HG03103 (cell line): ENCODE data around the gene KYAT1.
"Not testable (repeated sequence)": the region's sequence is repeated elsewhere in the genome, so short reads cannot be mapped to it uniquely, and the experiment has no call there.

ENCODE experiments used
- ATAC-seq: cut with Tn5 transposase; IDR thresholded peaks from one replicate; pipeline ENCODE4 v1.9.1; 2021; ENCODE audit warnings: low read depth; ENCODE audit not compliant: unreplicated experiment

Gene KYAT1

DNA sequence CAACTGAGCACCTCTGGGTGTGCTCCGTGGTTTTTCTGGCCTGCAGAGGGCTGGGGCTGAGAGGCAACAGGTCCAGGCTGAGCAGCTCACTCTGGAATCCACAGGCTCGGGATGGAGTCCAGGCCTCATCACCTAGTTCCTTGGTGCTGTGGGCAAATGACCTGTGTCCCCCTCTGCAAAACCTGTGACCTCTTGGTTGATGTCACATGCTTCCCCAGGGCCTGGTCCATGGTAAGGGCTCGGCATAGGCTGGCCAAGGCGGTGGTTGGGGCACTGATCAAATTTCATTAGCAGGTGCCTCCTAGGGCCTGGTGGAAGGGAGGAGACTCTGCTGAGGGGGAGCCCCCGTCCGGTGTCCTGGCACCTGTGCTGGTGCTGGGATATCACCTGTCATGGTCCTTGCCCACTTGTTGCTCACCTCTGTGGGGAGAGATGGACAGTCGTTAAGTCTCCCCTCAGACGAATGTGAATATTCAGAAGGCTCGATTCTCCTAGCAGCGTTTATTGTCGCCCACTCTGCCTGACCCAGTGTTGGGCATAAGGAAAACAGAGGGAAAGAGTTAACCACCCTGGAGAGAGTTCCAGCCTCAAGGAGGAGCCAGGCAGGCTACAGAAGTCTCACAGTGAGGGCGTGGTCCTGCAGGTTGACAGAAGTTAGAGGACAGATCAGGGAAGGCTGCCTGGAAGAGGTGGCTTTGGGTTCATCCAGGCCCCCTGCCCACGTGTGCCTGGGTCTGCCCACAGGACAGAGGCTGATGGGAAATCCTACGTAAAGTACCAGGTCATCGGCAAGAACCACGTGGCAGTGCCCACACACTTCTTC, 60.0 kb downstream of the KYAT1 start:
- no peak for ATAC-seq

DNA sequence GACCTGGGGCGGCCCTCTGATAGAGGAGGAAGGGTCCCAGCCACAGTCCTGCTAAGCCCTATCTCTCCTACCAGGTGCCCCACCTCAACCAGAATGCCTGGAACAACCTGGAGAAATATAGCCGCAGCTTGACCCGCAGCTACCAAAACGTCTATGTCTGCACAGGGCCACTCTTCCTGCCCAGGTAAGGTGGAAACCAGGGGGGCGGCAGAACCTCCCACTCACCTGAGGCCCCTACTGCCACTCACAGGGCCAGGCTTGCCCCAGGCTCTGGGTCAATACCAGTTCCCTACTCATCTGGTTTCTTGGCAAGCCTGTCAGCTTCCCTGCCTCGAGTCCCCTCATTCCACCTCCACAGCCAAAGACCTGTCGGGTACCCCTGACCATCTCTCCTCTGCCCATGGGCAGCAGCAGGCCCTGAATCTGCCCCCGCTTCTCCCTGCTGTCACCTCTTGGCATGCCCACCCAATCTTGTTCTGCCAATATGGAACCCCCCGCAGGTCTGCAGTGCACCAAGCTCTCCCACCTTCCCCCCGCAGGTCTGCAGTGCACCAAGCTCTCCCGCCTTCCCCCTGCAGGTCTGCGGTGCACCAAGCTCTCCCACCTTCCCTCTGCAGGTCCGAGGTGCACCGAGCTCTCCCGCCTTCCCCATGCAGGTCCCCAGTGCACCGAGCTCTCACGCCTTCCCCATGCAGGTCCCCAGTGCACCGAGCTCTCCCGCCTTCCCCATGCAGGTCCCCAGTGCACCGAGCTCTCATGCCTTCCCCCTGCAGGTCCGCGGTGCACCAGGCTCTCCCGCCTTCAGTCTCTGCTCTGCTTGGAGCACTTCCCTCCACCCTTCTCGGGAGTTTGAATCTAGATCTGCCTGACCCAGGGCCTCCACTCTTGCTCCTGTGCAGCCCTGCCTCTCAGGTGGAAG, 60.8 kb downstream of the KYAT1 start:
- no peak for ATAC-seq

GRCh38 chr9:128819716-128820664, 61.8 kb downstream of the KYAT1 start:
- no peak for ATAC-seq

DNA sequence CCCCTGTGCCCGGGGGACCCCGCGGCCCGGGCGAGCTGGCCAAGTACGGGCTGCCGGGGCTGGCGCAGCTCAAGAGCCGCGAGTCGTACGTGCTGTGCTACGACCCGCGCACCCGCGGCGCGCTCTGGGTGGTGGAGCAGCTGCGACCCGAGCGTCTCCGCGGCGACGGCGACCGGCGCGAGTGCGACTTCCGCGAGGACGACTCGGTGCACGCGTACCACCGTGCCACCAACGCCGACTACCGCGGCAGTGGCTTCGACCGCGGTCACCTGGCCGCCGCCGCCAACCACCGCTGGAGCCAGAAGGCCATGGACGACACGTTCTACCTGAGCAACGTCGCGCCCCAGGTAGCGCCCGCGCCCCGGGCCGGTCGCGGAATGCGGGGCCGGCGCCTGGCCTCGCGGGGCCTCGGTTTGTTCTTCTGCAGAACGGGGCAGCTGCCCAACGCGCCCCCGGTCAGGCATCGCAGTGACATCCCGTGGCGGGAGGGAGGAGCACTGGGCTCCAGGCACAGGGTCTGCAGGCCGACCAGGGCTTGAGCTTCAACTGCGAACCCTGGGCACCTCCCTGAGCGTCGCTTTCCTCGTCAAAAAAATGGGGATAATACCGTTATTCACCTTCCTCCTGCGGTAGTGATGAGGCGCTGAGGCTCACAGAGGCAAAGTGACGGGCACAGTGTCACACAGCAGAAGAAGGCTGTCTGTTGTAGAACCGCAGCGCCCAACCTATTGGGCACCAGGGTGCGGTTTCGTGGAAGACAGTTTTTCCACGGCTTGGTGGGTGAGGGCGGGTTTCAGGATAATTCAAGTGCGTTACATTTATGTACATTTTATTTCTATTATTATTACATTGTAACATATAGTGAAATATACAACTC, 62.7 kb downstream of the KYAT1 start:
- ATAC-seq = peak; percentile 25

DNA sequence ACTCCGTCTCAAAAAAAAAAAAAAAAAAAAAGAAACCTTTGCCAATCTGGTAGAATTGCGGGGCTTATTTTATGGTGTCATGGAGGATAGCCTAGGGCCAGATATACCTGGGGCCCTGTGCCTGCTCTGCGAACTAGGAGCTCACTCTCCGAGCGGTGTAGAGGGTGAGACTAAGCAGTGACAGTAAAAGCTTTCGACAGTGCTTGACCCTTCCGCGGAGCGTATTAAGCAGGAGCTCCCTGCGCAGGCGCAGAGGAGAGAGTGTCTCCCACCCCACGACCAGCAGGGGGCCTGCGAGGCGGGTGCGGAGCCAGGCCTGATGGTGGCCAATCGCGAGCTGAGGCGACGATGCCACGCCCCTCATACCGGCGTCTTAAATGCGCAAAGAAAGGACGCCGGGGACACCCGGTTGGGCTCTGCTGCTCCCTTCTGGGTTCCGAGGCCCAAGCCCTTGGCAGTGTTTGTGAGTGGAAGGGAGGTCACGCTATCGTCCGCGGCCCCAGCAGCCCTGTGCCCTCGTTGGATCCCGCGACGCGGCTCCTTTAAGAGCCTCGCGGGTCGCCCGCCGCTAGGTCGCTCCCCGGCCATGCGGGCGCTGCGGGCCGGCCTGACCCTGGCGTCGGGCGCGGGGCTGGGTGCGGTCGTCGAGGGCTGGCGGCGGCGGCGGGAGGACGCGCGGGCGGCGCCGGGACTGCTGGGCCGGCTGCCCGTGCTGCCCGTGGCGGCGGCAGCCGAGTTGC, 63.5 kb downstream of the KYAT1 start, which contains the start of gene ENDOG:
TSS of gene ENDOG (plus strand) at position 402 of the 740 bp plus-strand sequence. CDS start at position 587, 185 bp downstream.
- ATAC-seq = peak; percentile 81

GRCh38 chr9:128810873-128811272, 70.9 kb downstream of the KYAT1 start:
- no peak for ATAC-seq

DNA sequence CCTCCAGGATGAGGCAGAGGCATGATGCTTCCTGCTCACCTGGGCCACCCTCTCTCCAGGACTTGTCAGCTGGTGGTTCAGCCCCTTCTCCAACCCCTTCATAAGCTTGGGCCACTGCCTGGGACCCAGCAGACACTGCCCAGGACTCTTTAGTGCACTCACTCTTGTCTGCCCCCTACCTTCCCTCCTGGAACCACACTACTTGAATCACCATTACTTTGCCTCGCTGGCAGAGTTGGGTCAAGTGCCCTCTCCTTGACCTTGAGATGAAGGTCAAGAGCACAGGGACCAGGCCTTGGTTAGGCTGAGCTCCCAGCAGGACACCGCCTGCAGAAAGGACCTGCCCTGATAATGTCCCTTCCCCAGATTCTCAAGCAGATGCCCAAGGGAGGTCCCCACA, 71.9 kb downstream of the KYAT1 start:
- no peak for ATAC-seq

DNA sequence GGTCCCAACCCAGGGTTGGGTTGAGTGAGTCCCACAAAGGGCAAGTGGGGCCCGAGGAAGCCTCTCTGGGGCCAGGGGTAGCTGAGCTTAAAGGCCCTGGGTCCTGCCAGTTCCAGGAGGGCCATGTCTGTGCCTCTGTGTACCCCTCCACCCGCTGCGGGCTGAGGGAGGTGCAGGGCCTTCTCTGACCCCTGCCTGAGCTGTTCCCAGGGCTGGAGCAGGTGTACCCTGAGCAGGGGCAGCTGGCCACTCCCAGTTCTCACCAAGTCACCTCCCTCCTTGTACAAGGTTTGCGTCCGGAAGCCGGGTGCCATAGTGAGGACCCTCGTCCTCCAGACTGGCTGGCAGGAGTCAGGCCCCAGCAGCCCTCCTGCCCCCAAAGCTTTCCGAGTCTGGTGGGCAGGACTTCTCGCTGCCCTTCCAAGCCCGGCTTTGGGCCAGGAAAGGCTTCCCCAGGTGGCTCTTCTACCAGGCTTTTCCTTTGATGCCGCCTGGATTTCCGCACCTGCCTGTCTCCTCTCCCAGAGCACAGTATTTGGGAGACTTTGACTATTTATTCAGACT, 72.6 kb downstream of the KYAT1 start:
- ATAC-seq = no peak

DNA sequence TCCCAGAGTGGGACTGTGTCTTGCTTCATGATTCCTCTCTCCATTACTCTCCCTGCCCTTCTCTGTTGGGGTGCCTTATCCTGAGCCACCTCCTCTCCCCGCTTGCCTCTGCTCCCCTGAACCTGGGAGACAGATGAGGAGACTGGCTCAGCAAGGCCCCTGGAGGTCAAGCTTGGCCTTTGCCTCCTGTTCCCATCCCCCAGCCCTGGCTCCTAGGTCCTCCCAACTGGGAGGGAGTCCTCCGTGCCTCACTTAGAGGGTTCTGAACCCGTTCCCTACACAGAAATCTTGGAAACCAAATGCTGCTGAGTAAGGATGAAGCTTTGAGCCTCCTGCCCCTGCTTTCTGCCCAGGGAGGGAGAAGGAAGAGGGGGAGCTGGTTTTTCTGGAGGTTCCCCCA, 73.2 kb downstream of the KYAT1 start:
- ATAC-seq = no peak

GRCh38 chr9:128807827-128808226, 73.9 kb downstream of the KYAT1 start:
- ATAC-seq = no peak

- ATAC-seq = no peak
Observed at GRCh38 chr9:128805661-128806060, 76.1 kb downstream of the KYAT1 start.

DNA sequence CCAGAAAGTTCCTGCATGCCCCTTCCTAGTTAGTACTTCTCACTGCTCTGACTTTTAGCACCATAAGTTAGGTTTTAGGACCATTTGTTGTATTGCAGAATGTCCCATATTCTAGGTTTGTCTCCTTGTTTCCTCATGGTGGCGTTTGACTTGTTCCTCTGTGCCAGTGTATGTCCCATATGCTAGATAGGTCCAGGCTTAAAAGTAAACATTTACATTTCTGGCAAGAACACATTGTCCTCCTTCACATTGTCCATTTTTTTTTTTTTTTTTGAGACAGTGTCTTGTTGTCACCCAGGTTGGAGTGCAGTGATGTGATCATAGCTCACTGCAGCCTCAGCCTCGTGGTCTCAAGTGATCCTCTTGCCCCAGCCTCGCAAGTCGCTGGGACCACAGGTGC, 79.3 kb downstream of the KYAT1 start:
- ATAC-seq = no peak

- no peak for ATAC-seq
Observed at GRCh38 chr9:128800061-128800460, 81.7 kb downstream of the KYAT1 start.

DNA sequence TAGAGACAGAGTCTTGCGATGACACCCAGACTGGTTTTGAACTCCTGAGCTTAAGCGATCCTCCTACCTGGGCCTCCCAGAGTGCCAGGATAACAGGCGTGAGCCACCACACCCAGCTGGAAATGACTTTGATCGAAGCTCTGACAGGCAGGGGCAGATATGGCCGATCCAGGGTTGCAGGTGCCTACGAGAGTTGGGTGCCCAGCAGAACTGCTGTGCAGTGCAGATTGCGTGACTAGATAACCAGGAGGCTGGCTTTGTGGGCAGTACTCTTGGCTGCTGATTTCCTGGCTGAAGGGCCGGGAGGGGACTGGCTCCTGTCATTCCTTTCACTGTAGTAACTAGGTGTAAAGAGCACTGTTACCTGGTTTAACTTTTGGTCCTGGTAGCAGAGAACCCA, 82.9 kb downstream of the KYAT1 start:
- no peak for ATAC-seq

DNA sequence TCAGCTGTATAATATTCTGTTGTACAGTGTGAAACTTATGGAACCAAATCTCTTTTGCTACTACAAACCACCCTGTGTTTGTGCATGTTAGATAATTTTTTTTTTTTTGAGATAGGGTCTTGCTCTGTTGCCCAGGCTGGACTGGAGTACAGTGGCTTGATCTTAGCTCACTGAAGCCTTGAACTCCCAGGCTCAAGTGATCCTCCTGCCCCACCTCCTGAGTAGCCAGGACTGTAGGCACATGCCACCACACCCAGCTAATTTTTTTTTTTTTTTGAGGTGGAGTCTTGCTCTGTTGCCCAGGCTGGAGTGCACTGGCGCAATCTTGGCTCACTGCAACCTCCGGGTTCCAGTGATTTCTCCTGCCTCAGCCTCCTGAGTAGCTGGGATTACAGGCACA, 86.8 kb downstream of the KYAT1 start:
- not testable (repeated sequence) for ATAC-seq

- no peak for ATAC-seq
Observed at GRCh38 chr9:128792978-128793686, 88.6 kb downstream of the KYAT1 start.

DNA sequence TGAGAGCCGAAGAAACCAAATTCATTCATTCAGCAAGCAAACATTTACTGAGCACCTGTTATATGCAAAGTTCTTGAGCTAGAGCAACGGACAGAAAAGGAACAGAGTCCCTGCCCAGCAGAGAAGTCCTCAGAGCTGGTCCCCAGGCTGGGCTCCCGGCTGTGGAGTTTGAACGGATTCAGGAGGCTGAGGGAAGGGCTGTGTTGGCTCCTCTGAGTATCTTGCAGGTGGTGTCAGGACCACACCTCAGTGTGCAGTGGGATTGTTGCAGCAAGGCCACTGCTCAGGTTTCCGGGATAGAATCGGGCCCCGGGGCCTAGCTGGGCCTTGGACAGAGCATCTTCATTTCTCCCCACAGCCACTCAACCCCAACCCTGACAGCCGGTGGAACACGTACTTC, 89.6 kb downstream of the KYAT1 start:
- ATAC-seq = no peak

- ATAC-seq = no peak
Observed at GRCh38 chr9:128790536-128790935, 91.2 kb downstream of the KYAT1 start.
